HG03060 (cell line): ENCODE data around the gene MCHR1.

ENCODE experiments used
- ATAC-seq: cut with Tn5 transposase; IDR thresholded peaks from one replicate; pipeline ENCODE4 v1.9.1; 2021; ENCODE audit warnings: low read depth, moderate number of reproducible peaks; ENCODE audit not compliant: unreplicated experiment

MCHR1 gene

DNA sequence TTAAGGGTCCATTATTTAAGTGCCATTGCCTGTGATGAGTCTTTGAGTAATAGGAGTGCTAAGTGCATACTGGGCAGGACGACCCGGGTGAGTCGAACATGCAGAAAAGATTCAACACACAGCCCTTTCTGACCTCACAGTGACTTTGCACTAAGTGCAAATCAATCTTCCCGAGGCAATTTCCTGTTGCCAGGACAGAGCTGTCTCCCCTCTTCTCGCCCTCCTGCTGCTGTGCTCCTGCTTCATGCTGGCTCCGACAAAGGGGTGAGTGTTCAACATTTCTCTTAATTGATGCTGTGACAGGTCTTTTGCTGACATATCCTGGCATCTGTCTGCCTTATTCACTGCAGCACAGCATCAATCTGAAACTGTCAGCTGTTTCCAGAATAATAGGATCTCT is 42.0 kb downstream of the MCHR1 start:
- ATAC-seq = no peak

DNA sequence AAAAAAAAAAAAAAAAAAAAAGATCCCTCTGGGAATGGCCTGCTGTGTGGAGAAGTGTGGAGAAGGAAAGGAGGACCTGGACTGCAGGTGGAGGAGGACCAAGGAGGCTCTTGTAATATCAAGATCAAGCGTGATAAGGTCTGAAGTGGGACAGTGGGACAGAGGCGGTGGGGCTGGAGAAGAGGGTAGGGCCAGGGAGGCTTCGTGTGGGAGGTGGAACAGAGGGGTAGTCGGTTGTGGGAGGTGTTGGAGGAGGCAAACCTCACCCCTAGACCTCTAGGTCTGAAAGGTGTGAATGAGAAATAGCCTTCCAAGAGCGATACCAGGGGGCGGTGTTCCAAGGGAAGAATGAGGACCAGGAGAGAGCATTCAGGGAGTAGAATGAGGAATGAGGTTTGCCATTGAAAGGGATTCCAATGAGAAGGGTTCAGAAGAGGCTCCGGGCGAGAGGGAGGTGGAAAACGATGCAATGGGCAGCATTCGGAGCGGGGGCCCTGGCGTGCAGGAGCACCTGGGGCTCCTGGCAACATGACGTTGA is 44.2 kb downstream of the MCHR1 start:
- ATAC-seq = no peak

DNA sequence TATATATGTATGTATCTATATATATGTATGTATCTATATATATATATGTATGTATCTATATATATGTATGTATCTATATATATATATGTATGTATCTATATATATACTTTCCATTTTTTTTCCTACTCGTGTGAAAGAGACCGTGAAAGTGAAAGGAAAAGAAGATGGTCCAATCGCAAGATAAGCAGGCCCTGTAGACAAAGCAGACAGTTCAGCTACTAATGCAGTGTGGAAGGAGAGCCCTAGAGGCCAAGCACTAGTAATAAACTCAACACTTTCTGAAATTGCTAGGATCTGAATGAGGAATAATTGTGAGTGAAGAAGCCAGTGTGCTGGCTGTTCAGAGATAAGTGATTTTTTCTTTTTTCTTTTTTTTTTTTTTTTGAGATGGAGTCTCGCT is 47.2 kb downstream of the MCHR1 start:
- ATAC-seq = no peak

DNA sequence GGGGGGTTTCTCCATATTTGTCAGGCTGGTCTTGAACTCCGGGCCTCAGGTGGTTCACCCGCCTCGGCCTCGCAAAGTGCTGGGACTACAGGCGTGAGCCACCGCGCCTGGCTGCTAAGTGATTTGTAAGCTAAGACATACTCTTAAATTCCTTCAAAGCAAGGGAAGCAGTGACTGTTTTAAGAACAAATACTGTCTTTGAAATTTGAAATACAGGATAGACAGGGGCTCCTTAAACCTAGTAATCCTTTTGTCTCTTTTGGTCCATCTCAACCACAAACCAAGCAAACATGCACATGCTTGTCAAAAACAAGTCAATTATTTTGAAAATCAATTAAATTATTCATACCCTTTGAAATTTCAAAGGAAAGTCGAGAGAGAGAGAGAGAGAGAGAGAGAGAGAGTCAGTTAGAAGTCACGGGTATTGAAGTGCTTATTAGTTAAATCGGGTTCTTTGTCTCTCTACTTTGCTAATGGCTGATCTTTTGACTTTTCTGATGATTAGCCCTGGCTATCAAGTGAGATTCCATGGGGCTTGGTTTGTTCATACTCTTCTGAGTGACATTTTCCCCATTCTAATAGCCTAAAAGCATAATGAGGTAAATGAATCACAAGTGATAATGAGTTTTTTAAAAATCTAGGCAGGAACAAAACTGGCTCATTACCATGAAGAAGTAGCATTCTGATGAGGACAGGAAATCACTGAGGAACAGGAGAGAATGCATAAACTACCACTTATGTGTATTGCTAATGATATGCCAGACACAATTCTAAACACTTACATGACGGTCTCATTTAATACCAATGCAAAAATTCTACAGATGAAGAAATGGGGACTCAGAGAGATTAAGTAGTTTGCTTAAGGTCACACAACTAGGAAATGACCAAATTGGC is 48.0 kb downstream of the MCHR1 start:
- no peak for ATAC-seq

DNA sequence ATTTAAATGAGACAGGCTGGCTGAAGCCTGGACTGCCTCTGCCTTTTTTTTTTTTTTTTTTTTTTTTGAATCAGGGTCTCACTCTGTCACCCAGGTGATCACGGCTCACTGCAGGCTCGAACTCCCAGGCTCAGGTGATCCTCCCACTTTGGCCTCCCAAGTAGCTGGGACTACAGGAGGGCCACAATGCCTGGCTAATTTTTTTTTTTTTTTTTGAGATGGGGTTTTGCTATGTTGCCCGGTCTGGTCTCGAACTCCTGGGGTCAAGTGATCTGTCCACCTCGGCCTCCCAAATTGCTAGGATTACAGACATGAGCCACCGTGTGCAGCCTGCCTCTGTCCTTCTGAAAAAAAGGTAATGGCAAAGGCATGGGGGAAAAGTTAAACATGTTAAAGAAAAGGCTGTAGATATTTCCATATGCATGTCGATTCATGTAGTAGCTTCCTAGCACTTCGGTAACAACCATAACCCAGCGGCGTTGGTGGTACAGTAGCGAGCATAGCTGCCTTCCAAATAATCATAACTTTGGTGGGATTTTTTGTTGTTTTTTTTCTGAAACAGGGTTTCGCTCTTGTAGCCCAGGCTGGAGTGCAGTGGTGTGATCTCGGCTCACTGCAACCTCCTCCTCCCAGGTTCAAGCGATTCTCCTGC is 48.8 kb downstream of the MCHR1 start:
- no peak for ATAC-seq

DNA sequence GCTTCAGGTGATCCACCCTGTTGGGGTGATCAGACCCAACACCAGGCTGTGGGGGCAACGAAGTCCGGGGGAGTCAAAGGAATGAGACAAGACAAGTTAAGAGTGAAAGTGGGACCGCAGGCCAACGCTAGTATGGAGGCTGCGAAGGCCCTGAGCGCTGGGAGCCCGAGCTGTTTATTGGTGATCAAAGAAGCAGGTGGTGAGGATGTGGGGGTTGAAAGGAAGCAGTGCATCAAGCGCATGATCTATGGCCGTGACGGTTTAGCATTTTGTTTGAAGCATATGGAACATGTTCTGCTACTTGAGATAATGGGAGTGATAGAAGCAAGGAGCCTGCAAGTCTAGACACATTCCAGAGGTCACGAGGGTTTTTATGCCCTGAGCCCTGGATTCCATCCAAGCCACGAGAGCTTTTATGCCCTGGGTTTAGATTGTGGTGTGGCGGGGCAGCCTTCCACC is 49.5 kb downstream of the MCHR1 start:
- no peak for ATAC-seq

DNA sequence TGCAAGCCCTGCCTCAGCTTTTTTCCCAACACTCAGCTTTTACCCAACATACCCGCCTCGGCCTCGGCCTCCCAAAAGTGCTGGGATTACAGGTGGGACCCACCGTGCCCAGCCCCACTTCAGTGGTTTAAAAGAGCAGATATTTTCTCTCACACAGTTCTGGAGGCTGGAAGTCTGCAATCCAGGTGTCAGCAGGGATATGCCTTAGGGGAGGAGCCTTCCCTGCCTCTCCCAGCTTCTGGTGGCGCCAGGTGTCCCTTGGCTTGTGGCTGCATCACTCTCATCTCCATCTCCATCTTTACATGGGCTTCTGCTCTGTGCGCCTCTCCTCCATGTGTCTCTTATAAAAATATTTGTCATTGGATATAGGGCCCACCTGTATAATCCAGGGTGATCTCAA is 50.0 kb downstream of the MCHR1 start:
- no peak for ATAC-seq
